ENCODE measurements around the gene TPP1. TPM values are rescaled to one million over a fixed set of nuclear protein-coding genes. Genes with fewer than 3 reads are reported as not detected.
A peak's percentile ranks its signal among the peaks of the same experiment; 100 is the strongest.

TPP1 gene
- total and polyA plus RNA-seq, 4 donors: 52.8 to 108 (median 86.5) TPM

GRCh38 chr11:6636480-6636879 is 17.3 kb upstream of the TPP1 start:
- 88% methylated on average over 3 of the region's 3 CpGs for WGBS
- Histone ChIP-seq H3K27ac (ENCODE audit: low read depth in 1 of 2, low read length in 2 of 2) (peak overlapping the region in 1 of 2 donors; percentile 28), H3K9me3 (ENCODE audit: control insufficient read depth in 4 of 4, low read length in 3 of 4) (no peaks in the 10 kb centered on the region), H3K36me3 (ENCODE audit: control insufficient read depth in 4 of 4, insufficient read depth in 3 of 4, low read depth in 1 of 4, low read length in 3 of 4) (no peaks in the 10 kb centered on the region), H3K27me3 (ENCODE audit: control insufficient read depth in 4 of 4, insufficient read depth in 4 of 4, low read length in 3 of 4) (no peaks in the 10 kb centered on the region), H3K4me1 (ENCODE audit: control insufficient read depth in 4 of 4, insufficient read depth in 4 of 4, low read length in 3 of 4) (peaks cover 3 to 42% (median 27%) of the 10 kb centered on the region in 4 donors), H3K4me3 (ENCODE audit: low read depth in 1 of 3, low read length in 3 of 3) (no peak overlapping the region), H3K9ac (ENCODE audit: low read depth in 1 of 2, low read length in 2 of 2) (no peak overlapping the region)
- DNase-seq (ENCODE audit: low spot score): no peak
- TF ChIP-seq JUND (IDR thresholded peaks at IDR 0.05) (no peak), NR2F2 (IDR thresholded peaks at IDR 0.05) (no peak), CTCF (IDR thresholded peaks at IDR 0.05; ENCODE audit: low read depth, low read length, missing input control) (no peak), ATF3 (IDR thresholded peaks at IDR 0.05) (no peak), TAF1 (conservative IDR thresholded peaks at IDR 0.05) (no peak), ZBTB33 (IDR thresholded peaks at IDR 0.05) (no peak), FOXA1 (IDR thresholded peaks at IDR 0.05) (no peak), RAD21 (IDR thresholded peaks at IDR 0.05) (no peak), SP1 (IDR thresholded peaks at IDR 0.05) (no peak), HNF4G (IDR thresholded peaks at IDR 0.05) (no peak), RXRA (IDR thresholded peaks at IDR 0.05) (no peak)

- Histone ChIP-seq H3K27me3 (ENCODE audit: control insufficient read depth in 4 of 4, insufficient read depth in 4 of 4, low read length in 3 of 4) (no peaks in the 10 kb centered on the region), H3K9me3 (ENCODE audit: control insufficient read depth in 4 of 4, low read length in 3 of 4) (no peaks in the 10 kb centered on the region), H3K9ac (ENCODE audit: low read depth in 1 of 2, low read length in 2 of 2) (peak overlapping the region in 1 of 2 donors; percentile 32), H3K27ac (ENCODE audit: low read depth in 1 of 2, low read length in 2 of 2) (peak overlapping the region; percentile 59 to 69), H3K36me3 (ENCODE audit: control insufficient read depth in 4 of 4, insufficient read depth in 3 of 4, low read depth in 1 of 4, low read length in 3 of 4) (no peaks in the 10 kb centered on the region), H3K4me3 (ENCODE audit: low read depth in 1 of 3, low read length in 3 of 3) (no peak overlapping the region), H3K4me1 (ENCODE audit: control insufficient read depth in 4 of 4, insufficient read depth in 4 of 4, low read length in 3 of 4) (peaks cover 3 to 42% (median 29%) of the 10 kb centered on the region in 4 donors)
- no peak for DNase-seq (ENCODE audit: low spot score)
- 47% methylated on average over 10 of the region's 10 CpGs for WGBS
- TF ChIP-seq FOXA1 (IDR thresholded peaks at IDR 0.05) (no peak), HNF4G (IDR thresholded peaks at IDR 0.05) (no peak), EGR1 (IDR thresholded peaks at IDR 0.05; ENCODE audit: low read depth in 2 of 2) (peak in 1 of 2 donors; percentile 26), MAX (IDR thresholded peaks at IDR 0.05) (peak; percentile 88), REST (IDR thresholded peaks at IDR 0.05) (peak; percentile 39), TAF1 (conservative IDR thresholded peaks at IDR 0.05) (no peak), JUND (IDR thresholded peaks at IDR 0.05) (no peak), NR2F2 (IDR thresholded peaks at IDR 0.05) (peak; percentile 100), GABPA (IDR thresholded peaks at IDR 0.05 in 1 of 2, conservative IDR thresholded peaks at IDR 0.05 in 1 of 2) (peak in 1 of 2 donors; percentile 41), SP1 (IDR thresholded peaks at IDR 0.05) (peak; percentile 74), HNF4A (conservative IDR thresholded peaks at IDR 0.05) (no peak), RXRA (IDR thresholded peaks at IDR 0.05) (peak; percentile 71 to 75), ZBTB33 (IDR thresholded peaks at IDR 0.05) (no peak), FOXA2 (IDR thresholded peaks at IDR 0.05) (no peak), ATF3 (IDR thresholded peaks at IDR 0.05) (no peak)
Measured at GRCh38 chr11:6635082-6635932, 16.1 kb upstream of the TPP1 start.

All from liver (tissue), 9 donors.